H9 (cell line): ENCODE results near the gene C19orf25. TPM values are rescaled to one million over a fixed set of nuclear protein-coding genes. Genes with fewer than 3 reads are reported as not detected.

Experiments used
- DNase-seq: peaks from one replicate; pipeline ENCODE4 v3.0.0-alpha.2; 2017
- H2AFZ ChIP-seq: one replicate; pipeline ENCODE4 v1.6.1; 2013; ENCODE audit warnings: mild to moderate bottlenecking, low read length, control low read depth, moderate library complexity
- H2AK5ac ChIP-seq: 2 replicates; pipeline ENCODE4 v1.6.1; 2013; ENCODE audit warnings: low read length, control low read depth, mixed read lengths; ENCODE audit not compliant: insufficient read length
- H2BK120ac ChIP-seq: one replicate; pipeline ENCODE4 v1.6.1; 2013; ENCODE audit warnings: low read depth, mild to moderate bottlenecking, low read length, control low read depth, inconsistent platforms; ENCODE audit not compliant: poor library complexity, severe bottlenecking
- H2BK12ac ChIP-seq: 2 replicates; pipeline ENCODE4 v1.6.1; 2013; ENCODE audit warnings: low read length, control low read depth, mixed read lengths, low read depth; ENCODE audit not compliant: insufficient read length
- H2BK15ac ChIP-seq: 2 replicates; pipeline ENCODE4 v1.6.1; 2013; ENCODE audit warnings: low read depth, low read length, control low read depth
- H2BK20ac ChIP-seq: one replicate; pipeline ENCODE4 v1.6.1; 2013; ENCODE audit warnings: low read depth, mild to moderate bottlenecking, low read length, control low read depth, inconsistent platforms; ENCODE audit not compliant: poor library complexity, severe bottlenecking
- H2BK5ac ChIP-seq: 2 replicates; pipeline ENCODE4 v1.6.1; 2013; ENCODE audit warnings: low read length, control low read depth, mixed read lengths; ENCODE audit not compliant: insufficient read length
- H3K14ac ChIP-seq: 2 replicates; pipeline ENCODE4 v1.6.1; 2013; ENCODE audit warnings: low read length, control low read depth; ENCODE audit not compliant: insufficient read depth
- H3K18ac ChIP-seq: 2 replicates; pipeline ENCODE4 v1.6.1; 2013; ENCODE audit warnings: low read depth, mild to moderate bottlenecking, mixed read lengths, low read length, control low read depth; ENCODE audit not compliant: insufficient read length
- H3K23ac ChIP-seq: 2 replicates; pipeline ENCODE4 v1.6.1; 2013; ENCODE audit warnings: low read length, control low read depth, mixed read lengths, low read depth; ENCODE audit not compliant: insufficient read length
- H3K23me2 ChIP-seq: 2 replicates; pipeline ENCODE4 v1.6.1; 2013; ENCODE audit warnings: low read depth, mild to moderate bottlenecking, mixed read lengths, low read length, control low read depth; ENCODE audit not compliant: insufficient read length, poor library complexity, severe bottlenecking
- H3K27ac ChIP-seq: 2 replicates; pipeline ENCODE4 v1.5.1; 2013; ENCODE audit warnings: low read length, control low read depth, mixed read lengths, low read depth; ENCODE audit not compliant: insufficient read length
- H3K27me3 ChIP-seq: 2 replicates; pipeline ENCODE4 v1.6.1; 2013; ENCODE audit warnings: low read length, control low read depth, inconsistent platforms; ENCODE audit not compliant: insufficient read depth
- H3K4ac ChIP-seq: 2 replicates; pipeline ENCODE4 v1.6.1; 2013; ENCODE audit warnings: low read depth, mild to moderate bottlenecking, control low read depth, inconsistent platforms, low read length, moderate library complexity
- H3K4me1 ChIP-seq: 2 replicates; pipeline ENCODE4 v1.6.1; 2013; ENCODE audit warnings: low read length, control low read depth, inconsistent platforms; ENCODE audit not compliant: insufficient read depth
- H3K4me2 ChIP-seq: 2 replicates; pipeline ENCODE4 v1.6.1; 2013; ENCODE audit warnings: low read length, control low read depth, mixed read lengths; ENCODE audit not compliant: insufficient read length, insufficient read depth
- H3K56ac ChIP-seq: 2 replicates; pipeline ENCODE4 v1.6.1; 2013; ENCODE audit warnings: low read depth, mild to moderate bottlenecking, mixed read lengths, low read length, control low read depth; ENCODE audit not compliant: insufficient read length
- H3K79me1 ChIP-seq: 2 replicates; pipeline ENCODE4 v1.6.1; 2013; ENCODE audit warnings: low read depth, mild to moderate bottlenecking, moderate library complexity, low read length, control low read depth, inconsistent platforms; ENCODE audit not compliant: insufficient read depth, poor library complexity, severe bottlenecking
- H3K79me2 ChIP-seq: 2 replicates; pipeline ENCODE4 v1.6.1; 2013; ENCODE audit warnings: low read length, control low read depth, inconsistent platforms; ENCODE audit not compliant: insufficient read depth
- H3K9ac ChIP-seq: 2 replicates; pipeline ENCODE4 v1.6.1; 2013; ENCODE audit warnings: low read length, control low read depth, mixed read lengths; ENCODE audit not compliant: insufficient read length; ENCODE audit errors: extremely low read depth
- H3K9me3 ChIP-seq: one replicate; pipeline ENCODE4 v1.6.1; 2013; ENCODE audit warnings: low read depth, low read length, inconsistent platforms; ENCODE audit not compliant: control insufficient read depth
- H3T11ph ChIP-seq: one replicate; pipeline ENCODE4 v1.6.1; 2013; ENCODE audit warnings: mild to moderate bottlenecking, low read length, control low read depth, inconsistent platforms
- H4K20me1 ChIP-seq: one replicate; pipeline ENCODE4 v1.6.1; 2013; ENCODE audit not compliant: control insufficient read depth, insufficient read length, insufficient read depth
- H4K5ac ChIP-seq: 2 replicates; pipeline ENCODE4 v1.6.1; 2013; ENCODE audit warnings: low read depth, mild to moderate bottlenecking, mixed read lengths, low read length, control low read depth; ENCODE audit not compliant: insufficient read length
- H4K8ac ChIP-seq: replicated peaks from 2 replicates; pipeline ENCODE4 v1.6.1; 2013; ENCODE audit warnings: low read length, control low read depth, mixed read lengths, low read depth; ENCODE audit not compliant: insufficient read length
- H4K91ac ChIP-seq: 2 replicates; pipeline ENCODE4 v1.6.1; 2013; ENCODE audit warnings: low read depth, mild to moderate bottlenecking, moderate library complexity, mixed read lengths, low read length, control low read depth; ENCODE audit not compliant: insufficient read length
- H3K27ac Mint-ChIP-seq, 3 experiments: 2 replicates in 2 of 3; 3 replicates in 1 of 3; pipeline ENCODE4 v1.8.0; 2020 to 2021; ENCODE audit warnings: mixed read lengths in 3 of 3, mild to moderate bottlenecking in 1 of 3, moderate library complexity in 1 of 3
- H3K27me3 Mint-ChIP-seq: 2 replicates; pipeline ENCODE4 v1.8.0; 2021; ENCODE audit warnings: low read depth, mild to moderate bottlenecking, moderate library complexity, mixed read lengths
- H3K36me3 Mint-ChIP-seq, 3 experiments: 2 replicates in 2 of 3; 3 replicates in 1 of 3; pipeline ENCODE4 v1.8.0; 2020 to 2021; ENCODE audit warnings: low read depth in 3 of 3, mixed read lengths in 3 of 3; ENCODE audit not compliant: insufficient read depth in 1 of 3
- H3K4me1 Mint-ChIP-seq, 2 experiments: 2 replicates each; pipeline ENCODE4 v1.8.0; 2020; ENCODE audit warnings: mixed read lengths in 2 of 2
- H3K4me3 Mint-ChIP-seq, 2 experiments: 2 replicates in 1 of 2; 3 replicates in 1 of 2; pipeline ENCODE4 v1.8.0; 2020 to 2021; ENCODE audit warnings: mild to moderate bottlenecking in 2 of 2, mixed read lengths in 2 of 2, moderate library complexity in 1 of 2
- H3K9me3 Mint-ChIP-seq, 2 experiments: 2 replicates in 1 of 2; 3 replicates in 1 of 2; pipeline ENCODE4 v1.8.0; 2020; ENCODE audit warnings: mild to moderate bottlenecking in 2 of 2, mixed read lengths in 2 of 2, moderate library complexity in 1 of 2
- CTCF ChIP-seq: fragments of 200-600 bp; sonication (generic); conservative IDR thresholded peaks from 3 replicates; pipeline ENCODE4 v1.8.0; 2021; ENCODE audit warnings: antibody characterized with exemption, mild to moderate bottlenecking
- WGBS: extraction: QIAGEN DNeasy Blood & Tissue Kit; methylation state at CpG from one replicate; pipeline ENCODE4 v1.1.7; 2013; ENCODE audit warnings: missing lambda C conversion rate, low lambda C conversion rate, mixed read lengths; ENCODE audit not compliant: insufficient read length; ENCODE audit errors: extremely low coverage; 5-methylcytosine and 5-hydroxymethylcytosine counted together
- total RNA-seq: library from RNA; stranded (reverse); gene quantifications from 2 replicates; pipeline ENCODE4 v1.2.1, GENCODE V29; 2021

Gene C19orf25
- total RNA-seq, 1 experiment from 2014 or later = 36.8 TPM

GRCh38 chr19:1438933-1439354 lies 40.1 kb downstream of the C19orf25 start:
- Histone ChIP-seq H3K79me2 (peaks cover 11% of the 10 kb centered on the region; the same call in 1 of the 2 replicates), H4K91ac (no peak overlapping the region), H3K23me2 (peaks cover 5% of the 10 kb centered on the region), H3K27ac (no peak overlapping the region), H3K9ac (peak overlapping the region; percentile 97), H3K14ac (peak overlapping the region; percentile 97), H2AK5ac (no peak overlapping the region), H2BK5ac (no peak overlapping the region), H4K5ac (no peak overlapping the region), H3K4me2 (peak overlapping the region; percentile 64), H3K9me3 (no peaks in the 10 kb centered on the region), H2AFZ (no peak overlapping the region), H3K56ac (no peak overlapping the region), H3K4me1 (no peaks in the 10 kb centered on the region), H2BK12ac (no peak overlapping the region), H3K4ac (no peak overlapping the region), H3T11ph (no peak overlapping the region), H3K79me1 (peaks cover 12% of the 10 kb centered on the region), H2BK15ac (no peak overlapping the region), H2BK20ac (no peak overlapping the region), H3K18ac (peak overlapping the region; percentile 61), H4K20me1 (no peaks in the 10 kb centered on the region), H4K8ac (no peak overlapping the region), H2BK120ac (no peak overlapping the region), H3K23ac (no peak overlapping the region), H3K27me3 (no peaks in the 10 kb centered on the region)
- H3K36me3 Mint-ChIP-seq = peaks cover 32 to 58% (median 49%) of the 10 kb centered on the region in 3 experiments
- H3K9me3 Mint-ChIP-seq = no peaks in the 10 kb centered on the region
- TF ChIP-seq CTCF = no peak
- peaks cover 0 to 20% of the 10 kb centered on the region in 2 experiments for H3K4me1 Mint-ChIP-seq
- peak overlapping the region; percentile 84 to 95 (median 94); a peak in 6 of 7 replicates for H3K27ac Mint-ChIP-seq
- no peaks in the 10 kb centered on the region; the same call in 1 of the 2 replicates for H3K27me3 Mint-ChIP-seq
- no CpG with 5 or more reads among the region's 26 CpGs for WGBS
- H3K4me3 Mint-ChIP-seq = peak overlapping the region; percentile 96 to 98
- no peak for DNase-seq
